Mesenchymal stem cell (in vitro differentiated cells and primary cell): Measurements from ENCODE around the gene ARHGAP19.

Experiments
- DNase-seq: peaks from one replicate; pipeline ENCODE4 v3.0.0-alpha.2; 2013
- H2AFZ ChIP-seq: one replicate; pipeline ENCODE4 v1.6.1; 2013; ENCODE audit warnings: low read depth, mild to moderate bottlenecking, control low read depth, inconsistent platforms, low read length, moderate library complexity
- H2AK5ac ChIP-seq: 2 replicates; pipeline ENCODE4 v1.6.1; 2013; ENCODE audit warnings: low read length, moderate library complexity, mild to moderate bottlenecking, inconsistent platforms; ENCODE audit not compliant: severe bottlenecking
- H2BK120ac ChIP-seq: one replicate; pipeline ENCODE4 v1.6.1; 2013; ENCODE audit warnings: low read depth, mild to moderate bottlenecking, inconsistent platforms, low read length, moderate library complexity
- H2BK12ac ChIP-seq, 2 experiments: one replicate each; pipeline ENCODE4 v1.6.1; 2013; ENCODE audit warnings: inconsistent platforms in 2 of 2, low read length in 2 of 2, mild to moderate bottlenecking in 2 of 2, moderate library complexity in 2 of 2, control low read depth in 1 of 2
- H2BK15ac ChIP-seq: one replicate; pipeline ENCODE4 v1.6.1; 2013; ENCODE audit warnings: mild to moderate bottlenecking, low read depth, inconsistent platforms; ENCODE audit not compliant: poor library complexity, severe bottlenecking
- H2BK5ac ChIP-seq: 2 replicates; pipeline ENCODE4 v1.6.1; 2013; ENCODE audit warnings: low read depth, mild to moderate bottlenecking, low read length, control low read depth, inconsistent platforms; ENCODE audit not compliant: poor library complexity, severe bottlenecking
- H3K14ac ChIP-seq, 2 experiments: one replicate each; pipeline ENCODE4 v1.6.1; 2013; ENCODE audit warnings: inconsistent platforms in 2 of 2, low read length in 2 of 2, control low read depth in 1 of 2, mild to moderate bottlenecking in 1 of 2, moderate library complexity in 1 of 2
- H3K18ac ChIP-seq, 2 experiments: one replicate each; pipeline ENCODE4 v1.6.1; 2013; ENCODE audit warnings: inconsistent platforms in 2 of 2, low read length in 2 of 2, control low read depth in 1 of 2, low read depth in 1 of 2, mild to moderate bottlenecking in 1 of 2
- H3K23ac ChIP-seq, 2 experiments: one replicate each; pipeline ENCODE4 v1.6.1; 2013; ENCODE audit warnings: inconsistent platforms in 2 of 2, low read length in 2 of 2, mild to moderate bottlenecking in 2 of 2, moderate library complexity in 2 of 2, control low read depth in 1 of 2
- H3K27ac ChIP-seq: 2 replicates; pipeline ENCODE4 v1.5.1; 2013; ENCODE audit warnings: mild to moderate bottlenecking, moderate library complexity, low read length, control low read depth, inconsistent platforms; ENCODE audit not compliant: poor library complexity, severe bottlenecking
- H3K27me3 ChIP-seq, 2 experiments: 2 replicates each; pipeline versions ENCODE4 v1.6.1 to v1.7.0; 2013; ENCODE audit warnings: low read length in 2 of 2, mild to moderate bottlenecking in 2 of 2, moderate library complexity in 2 of 2, control low read depth in 1 of 2, inconsistent platforms in 1 of 2; ENCODE audit not compliant: control insufficient read depth in 1 of 2, insufficient read depth in 1 of 2
- H3K36me3 ChIP-seq, 2 experiments: 2 replicates each; pipeline versions ENCODE4 v1.6.1 to v1.7.0; 2013; ENCODE audit warnings: low read length in 2 of 2, control low read depth in 1 of 2, inconsistent platforms in 1 of 2, low read depth in 1 of 2, mild to moderate bottlenecking in 1 of 2; ENCODE audit not compliant: insufficient read depth in 2 of 2, control insufficient read depth in 1 of 2
- H3K4ac ChIP-seq, 2 experiments: one replicate each; pipeline ENCODE4 v1.6.1; 2013; ENCODE audit warnings: inconsistent platforms in 2 of 2, low read length in 2 of 2, mild to moderate bottlenecking in 2 of 2, moderate library complexity in 2 of 2, control low read depth in 1 of 2, low read depth in 1 of 2
- H3K4me1 ChIP-seq: 2 replicates; pipeline ENCODE4 v1.6.1; 2013; ENCODE audit warnings: low read depth, low read length, control low read depth; ENCODE audit not compliant: control insufficient read depth, insufficient read depth
- H3K4me2 ChIP-seq: 2 replicates; pipeline ENCODE4 v1.6.1; 2013; ENCODE audit warnings: low read length, mild to moderate bottlenecking, inconsistent platforms; ENCODE audit not compliant: poor library complexity, severe bottlenecking
- H3K4me3 ChIP-seq, 2 experiments: 2 replicates each; pipeline versions ENCODE4 v1.5.1 to v1.7.0; 2013; ENCODE audit warnings: low read length in 2 of 2, mild to moderate bottlenecking in 2 of 2, control low read depth in 1 of 2, low read depth in 1 of 2; ENCODE audit not compliant: insufficient read depth in 1 of 2
- H3K79me1 ChIP-seq: replicated peaks from 2 replicates; pipeline ENCODE4 v1.6.1; 2013; ENCODE audit warnings: mild to moderate bottlenecking, control low read depth, low read length, inconsistent platforms; ENCODE audit not compliant: poor library complexity, severe bottlenecking
- H3K9ac ChIP-seq: 2 replicates; pipeline ENCODE4 v1.7.0; 2013; ENCODE audit warnings: mild to moderate bottlenecking, low read length, moderate library complexity
- H3K9me3 ChIP-seq: 2 replicates; pipeline ENCODE4 v1.7.0; 2013; ENCODE audit warnings: mild to moderate bottlenecking, low read length; ENCODE audit not compliant: control insufficient read depth
- H4K8ac ChIP-seq: one replicate; pipeline ENCODE4 v1.6.1; 2013; ENCODE audit warnings: inconsistent platforms, mild to moderate bottlenecking, low read length, moderate library complexity
- H4K91ac ChIP-seq: one replicate; pipeline ENCODE4 v1.6.1; 2013; ENCODE audit warnings: mild to moderate bottlenecking, low read length, inconsistent platforms
- WGBS: methylation state at CpG from one replicate; pipeline ENCODE4 v1.1.7; 2013; ENCODE audit warnings: mixed read lengths; 5-methylcytosine and 5-hydroxymethylcytosine counted together

ARHGAP19 gene

DNA sequence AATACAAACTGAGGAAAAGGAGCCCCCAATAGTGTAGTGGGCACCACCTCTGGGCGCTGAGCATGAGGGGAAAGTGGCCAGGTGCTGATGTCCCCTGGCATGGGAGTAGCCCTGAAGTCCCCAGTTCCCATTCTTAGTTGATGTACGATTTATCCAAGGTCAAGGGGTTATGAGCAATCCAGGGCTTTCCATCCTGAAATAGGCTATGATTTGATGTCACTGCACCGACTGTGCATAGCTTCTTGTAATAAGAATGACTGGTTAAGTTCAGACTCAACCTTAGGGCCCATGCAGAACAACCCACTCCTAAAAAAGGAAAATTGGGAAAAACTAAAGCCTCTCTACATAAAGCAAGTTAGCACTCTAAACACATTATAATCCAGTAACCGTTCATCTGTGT lies 31.1 kb upstream of the ARHGAP19 start:
- H3K4ac ChIP-seq: no peak overlapping the region
- no peak overlapping the region for H3K9ac ChIP-seq
- H3K4me2 ChIP-seq: no peak overlapping the region
- no peak overlapping the region for H2AK5ac ChIP-seq
- H3K27ac ChIP-seq: no peak overlapping the region
- no peaks in the 10 kb centered on the region for H3K9me3 ChIP-seq
- no peak overlapping the region for H3K23ac ChIP-seq
- H3K14ac ChIP-seq: no peak overlapping the region
- peaks cover 20% of the 10 kb centered on the region for H3K4me1 ChIP-seq
- H4K8ac ChIP-seq: no peak overlapping the region
- no peak overlapping the region for H3K4me3 ChIP-seq
- 74% methylated on average over 3 of the region's 4 CpGs for WGBS
- no peaks in the 10 kb centered on the region for H3K79me1 ChIP-seq
- no peak overlapping the region for H2BK15ac ChIP-seq
- H2BK12ac ChIP-seq: no peak overlapping the region
- H2BK5ac ChIP-seq: no peak overlapping the region
- no peak for DNase-seq
- no peak overlapping the region for H3K18ac ChIP-seq
- peaks cover 0 to 38% of the 10 kb centered on the region in 2 experiments for H3K27me3 ChIP-seq
- no peak overlapping the region for H4K91ac ChIP-seq
- no peak overlapping the region for H2AFZ ChIP-seq
- no peak overlapping the region for H2BK120ac ChIP-seq
- H3K36me3 ChIP-seq: peaks cover 0 to 6% of the 10 kb centered on the region in 2 experiments

DNA sequence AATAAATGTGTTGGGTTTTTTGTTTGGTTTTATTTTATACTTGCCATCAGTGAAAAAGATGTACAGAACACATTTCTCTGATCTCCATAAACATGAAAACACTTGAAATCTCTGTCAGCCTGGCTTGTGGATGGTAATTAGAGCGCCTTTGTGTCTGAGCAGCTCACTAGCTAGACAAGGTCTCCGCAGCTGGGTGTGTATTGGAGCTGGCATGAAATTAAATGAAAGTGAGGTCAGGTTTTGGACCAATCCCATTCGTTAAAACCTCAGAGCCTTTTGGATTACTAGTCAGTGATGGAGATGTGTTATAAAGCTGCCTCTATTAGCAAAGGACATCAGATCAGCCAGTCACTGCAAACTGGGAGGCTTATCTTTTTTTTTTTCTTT lies 29.4 kb upstream of the ARHGAP19 start:
- no peak overlapping the region for H4K8ac ChIP-seq
- no peak overlapping the region for H2AK5ac ChIP-seq
- H2BK12ac ChIP-seq: no peak overlapping the region
- H3K9me3 ChIP-seq: no peaks in the 10 kb centered on the region
- no peaks in the 10 kb centered on the region for H3K36me3 ChIP-seq
- no peak overlapping the region for H3K18ac ChIP-seq
- no peak overlapping the region for H3K14ac ChIP-seq
- H4K91ac ChIP-seq: no peak overlapping the region
- peak overlapping the region; percentile 98 for H3K9ac ChIP-seq
- 64% methylated on average over 2 of the region's 3 CpGs for WGBS
- no peak overlapping the region for H2BK15ac ChIP-seq
- no peak overlapping the region for H3K23ac ChIP-seq
- DNase-seq: no peak
- H3K4me1 ChIP-seq: peaks cover 22% of the 10 kb centered on the region
- no peak overlapping the region for H3K4me3 ChIP-seq
- H3K27me3 ChIP-seq: peaks cover 0 to 45% of the 10 kb centered on the region in 2 experiments
- no peak overlapping the region for H2BK5ac ChIP-seq
- H3K27ac ChIP-seq: no peak overlapping the region
- H3K79me1 ChIP-seq: no peaks in the 10 kb centered on the region
- no peak overlapping the region for H3K4me2 ChIP-seq
- H3K4ac ChIP-seq: no peak overlapping the region
- H2BK120ac ChIP-seq: no peak overlapping the region
- no peak overlapping the region for H2AFZ ChIP-seq

DNA sequence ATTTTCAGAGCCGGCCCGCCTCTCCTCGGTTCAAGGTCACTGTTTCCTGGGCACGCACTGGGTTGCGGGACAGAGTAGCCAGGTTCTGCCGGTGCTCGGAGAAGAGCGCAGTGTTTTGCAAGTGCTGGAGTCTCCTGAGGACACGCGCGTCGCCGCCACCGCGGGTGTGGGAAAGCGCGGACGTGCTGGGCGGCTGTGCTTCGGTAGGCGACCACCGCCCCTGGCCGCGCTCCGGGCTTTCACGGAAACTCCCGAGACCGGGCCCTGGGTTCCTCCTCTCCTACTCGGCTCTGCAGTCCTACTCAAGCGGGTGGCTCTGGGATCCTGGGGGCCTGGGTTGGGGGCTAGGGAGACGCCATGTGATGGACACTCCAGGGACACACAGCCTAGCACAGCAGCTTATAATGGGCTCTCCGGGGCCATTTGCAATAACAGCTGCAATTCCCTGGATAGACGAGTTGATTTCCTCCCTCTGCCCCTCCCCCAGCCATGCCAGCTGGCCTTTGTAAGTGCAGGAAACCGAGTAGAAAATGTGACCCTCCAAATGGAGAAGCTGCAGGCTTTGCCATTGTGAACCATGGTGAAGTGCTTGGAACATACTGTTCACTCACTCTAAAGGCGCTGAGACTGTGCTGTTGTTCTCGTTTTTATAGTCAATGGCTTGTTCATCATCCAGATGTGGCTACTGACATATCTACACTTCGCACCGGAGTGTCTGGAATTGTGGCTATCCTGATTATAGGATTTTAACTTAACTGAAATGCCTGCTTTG lies 28.8 kb upstream of the ARHGAP19 start:
- H2BK12ac ChIP-seq: no peak overlapping the region
- H3K27ac ChIP-seq: no peak overlapping the region
- no peak overlapping the region for H2BK5ac ChIP-seq
- no peak overlapping the region for H2BK120ac ChIP-seq
- no peak overlapping the region for H3K14ac ChIP-seq
- H2AFZ ChIP-seq: no peak overlapping the region
- no peak overlapping the region for H2AK5ac ChIP-seq
- no peaks in the 10 kb centered on the region for H3K36me3 ChIP-seq
- peak overlapping the region in 1 of 2 experiments; percentile 79 for H3K4me3 ChIP-seq
- peaks cover 22% of the 10 kb centered on the region for H3K4me1 ChIP-seq
- H3K4ac ChIP-seq: no peak overlapping the region
- 20% methylated on average over 38 of the region's 38 CpGs for WGBS
- peak overlapping the region; percentile 98 for H3K9ac ChIP-seq
- H3K18ac ChIP-seq: no peak overlapping the region
- no peak overlapping the region for H3K23ac ChIP-seq
- H4K8ac ChIP-seq: peak overlapping the region; percentile 87
- no peaks in the 10 kb centered on the region for H3K9me3 ChIP-seq
- peak overlapping the region; percentile 48 for H2BK15ac ChIP-seq
- H4K91ac ChIP-seq: no peak overlapping the region
- H3K4me2 ChIP-seq: no peak overlapping the region
- no peak for DNase-seq
- no peaks in the 10 kb centered on the region for H3K79me1 ChIP-seq
- H3K27me3 ChIP-seq: peaks cover 0 to 45% of the 10 kb centered on the region in 2 experiments

DNA sequence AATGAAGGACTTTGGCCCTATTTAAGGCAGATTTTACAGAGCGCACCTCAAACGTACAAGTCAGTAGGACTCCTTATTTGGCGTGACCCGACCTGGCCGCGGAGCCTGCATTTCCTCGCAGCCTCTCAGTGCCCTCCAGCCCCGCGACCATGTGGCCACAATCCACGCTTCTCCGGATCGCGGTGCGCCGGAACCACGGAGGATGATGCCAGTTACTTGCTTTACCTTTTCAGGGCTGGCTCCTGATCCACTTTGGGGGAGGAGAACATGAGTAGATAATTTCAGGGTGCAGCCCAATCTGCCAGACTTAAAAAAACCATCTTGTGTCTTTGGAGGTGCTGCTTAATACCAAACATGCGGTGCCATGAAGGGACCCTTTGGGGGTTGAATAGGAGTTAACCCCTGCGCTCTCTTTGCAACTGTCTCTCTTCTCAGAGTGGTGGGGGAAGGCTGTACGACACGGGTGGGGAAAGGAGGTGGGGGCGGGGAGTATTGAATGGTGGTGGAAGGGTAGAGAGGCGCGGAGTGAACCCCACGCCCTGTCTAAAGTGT lies 28.1 kb upstream of the ARHGAP19 start:
- Histone ChIP-seq H3K9me3 (no peaks in the 10 kb centered on the region), H3K36me3 (no peaks in the 10 kb centered on the region), H2BK5ac (no peak overlapping the region), H3K9ac (peak overlapping the region; percentile 98), H3K27me3 (peaks cover 0 to 45% of the 10 kb centered on the region in 2 experiments), H2AK5ac (no peak overlapping the region), H3K4me2 (peak overlapping the region; percentile 98), H4K91ac (peak overlapping the region; percentile 72), H3K18ac (peak overlapping the region in 1 of 2 experiments; percentile 23), H3K4ac (no peak overlapping the region), H2BK15ac (no peak overlapping the region), H3K4me3 (peak overlapping the region; percentile 23 to 79), H3K23ac (peak overlapping the region in 1 of 2 experiments; percentile 63), H3K14ac (no peak overlapping the region), H2AFZ (no peak overlapping the region), H2BK12ac (no peak overlapping the region), H3K27ac (no peak overlapping the region), H4K8ac (peak overlapping the region; percentile 80), H3K4me1 (peaks cover 22% of the 10 kb centered on the region), H3K79me1 (no peaks in the 10 kb centered on the region), H2BK120ac (peak overlapping the region; percentile 27)
- DNase-seq: no peak
- 18% methylated on average over 22 of the region's 24 CpGs for WGBS
